Anterior cingulate cortex (tissue), 58 donors: ENCODE results near the gene MYL7.
A peak's percentile ranks its signal among the peaks of the same experiment; 100 is the strongest.
"Not testable (repeated sequence)": the region's sequence is repeated elsewhere in the genome, so short reads cannot be mapped to it uniquely, and the experiment has no call there.

Experiments used
- DNase-seq, 58 donors: peaks; one replicate each; lab custom pipeline; 2025; lab: John Stamatoyannopoulos, UW

Gene MYL7, protein sequence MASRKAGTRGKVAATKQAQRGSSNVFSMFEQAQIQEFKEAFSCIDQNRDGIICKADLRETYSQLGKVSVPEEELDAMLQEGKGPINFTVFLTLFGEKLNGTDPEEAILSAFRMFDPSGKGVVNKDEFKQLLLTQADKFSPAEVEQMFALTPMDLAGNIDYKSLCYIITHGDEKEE

DNA sequence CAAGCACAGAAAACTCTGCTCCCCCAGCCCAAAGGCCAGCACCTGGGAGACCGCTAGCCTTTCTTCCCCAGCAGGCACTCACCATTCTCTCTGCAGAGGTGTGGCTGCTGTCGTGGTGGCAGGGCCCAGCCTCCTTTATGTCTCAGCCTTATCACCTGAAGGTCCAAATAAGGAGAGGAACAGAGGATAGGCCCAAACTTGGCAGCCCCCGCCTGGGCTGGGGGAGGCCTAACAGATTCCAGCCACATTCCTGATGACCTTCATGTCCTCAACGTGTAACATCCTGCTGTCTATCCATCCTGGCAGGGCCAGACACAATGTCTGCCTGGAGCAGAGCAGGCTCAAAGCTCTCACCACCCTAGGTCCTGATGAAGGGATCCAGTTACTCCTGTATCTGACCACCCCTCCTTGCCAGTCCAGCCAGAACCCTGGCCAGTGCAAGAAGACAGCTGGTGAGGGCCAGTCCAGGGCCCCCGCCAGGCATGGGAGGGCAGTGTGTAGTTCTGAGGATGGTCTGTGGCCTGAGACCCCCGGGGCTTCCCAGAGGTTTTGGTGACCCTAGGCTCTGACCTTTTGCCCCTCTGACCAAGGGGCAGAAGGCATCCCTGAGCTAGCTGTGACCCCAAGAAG is at the start of gene MYL7:
Gene MYL7, minus strand, starts transcription at position 112 of the 630 bp plus-strand sequence. Its CDS starts 27 bp downstream, at position 85.
- DNase-seq, result no peak

DNA sequence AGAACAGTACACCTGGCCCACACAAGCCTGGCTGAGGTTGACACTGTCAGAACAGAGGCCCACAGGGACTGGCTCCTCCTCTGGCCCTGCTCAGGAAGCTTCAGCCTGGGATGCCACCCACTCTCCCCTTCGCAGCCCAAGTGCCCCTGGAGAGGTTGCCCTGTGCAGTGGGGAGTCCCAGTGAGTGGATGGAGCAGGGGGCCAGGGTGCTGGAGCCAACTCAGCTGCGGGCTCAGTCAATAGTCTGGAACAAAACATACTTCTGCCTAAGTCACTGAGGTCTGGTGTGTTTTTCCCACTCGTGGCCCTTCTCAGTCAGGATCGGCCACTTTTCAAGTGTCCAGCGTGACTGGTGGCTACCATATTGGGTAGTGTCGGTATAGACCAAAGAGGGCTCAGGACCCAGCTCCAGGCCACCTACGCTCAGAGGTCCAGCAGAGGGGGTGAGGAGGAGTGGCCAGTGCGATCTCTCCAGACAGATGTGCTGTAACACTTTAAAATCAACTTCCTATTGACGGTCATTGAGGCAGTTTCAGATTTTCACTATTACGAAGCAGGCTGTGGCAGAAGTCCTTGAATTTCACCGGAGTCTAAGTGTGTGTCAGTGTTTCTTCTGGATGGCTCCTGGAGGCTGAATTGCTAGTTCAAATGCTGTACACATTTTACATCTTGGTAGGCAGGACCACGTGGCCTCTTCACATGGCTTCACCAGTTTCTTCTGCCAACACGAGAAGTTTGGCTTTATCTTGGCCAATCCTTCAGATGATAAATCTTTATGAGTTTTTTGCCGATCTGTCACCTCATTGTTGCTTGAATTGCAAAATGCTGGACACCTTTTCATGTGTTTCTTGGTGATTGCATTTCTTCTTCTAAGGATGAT is 49.1 kb upstream of the MYL7 start:
- no peak for DNase-seq

DNA sequence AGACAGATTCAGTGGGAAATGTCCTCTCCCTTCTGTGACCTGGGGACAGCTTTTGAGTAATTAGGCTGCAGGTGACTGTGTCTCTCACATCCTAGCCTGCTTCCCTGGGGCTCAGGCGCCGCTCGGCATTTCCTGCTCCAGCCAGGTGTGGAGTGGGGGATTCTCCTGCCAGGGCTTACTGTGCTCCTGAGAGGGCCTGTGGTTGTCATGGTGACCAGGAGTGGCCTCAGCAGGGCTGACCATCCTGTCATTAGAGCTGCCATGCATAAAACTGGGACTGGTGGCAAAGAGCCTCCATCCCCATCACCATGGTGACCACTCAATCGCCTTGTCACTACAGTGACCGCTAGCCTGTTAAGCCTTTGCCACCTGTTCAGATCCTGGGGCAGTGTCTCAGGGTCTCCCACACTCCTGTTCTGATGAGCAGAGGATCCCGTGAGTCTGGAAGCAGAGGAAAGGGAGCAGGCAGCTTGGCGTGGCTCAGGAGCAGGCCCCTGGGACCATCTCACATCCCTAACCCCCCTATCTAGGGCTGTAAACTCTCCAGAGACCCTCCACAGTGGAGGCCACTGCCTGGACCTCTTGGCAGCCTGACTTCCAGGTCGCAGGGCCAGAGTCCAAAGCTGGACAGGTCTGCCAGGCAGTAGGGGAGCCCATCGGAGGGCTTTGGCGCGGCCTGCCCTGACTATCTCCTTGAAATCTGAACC is 48.3 kb upstream of the MYL7 start, which contains the start of gene GCK:
Gene GCK, minus strand, starts transcription at position 154 of the 707 bp plus-strand sequence. CDS start 486 bp downstream, outside the sequence.
- DNase-seq, result no peak

DNA sequence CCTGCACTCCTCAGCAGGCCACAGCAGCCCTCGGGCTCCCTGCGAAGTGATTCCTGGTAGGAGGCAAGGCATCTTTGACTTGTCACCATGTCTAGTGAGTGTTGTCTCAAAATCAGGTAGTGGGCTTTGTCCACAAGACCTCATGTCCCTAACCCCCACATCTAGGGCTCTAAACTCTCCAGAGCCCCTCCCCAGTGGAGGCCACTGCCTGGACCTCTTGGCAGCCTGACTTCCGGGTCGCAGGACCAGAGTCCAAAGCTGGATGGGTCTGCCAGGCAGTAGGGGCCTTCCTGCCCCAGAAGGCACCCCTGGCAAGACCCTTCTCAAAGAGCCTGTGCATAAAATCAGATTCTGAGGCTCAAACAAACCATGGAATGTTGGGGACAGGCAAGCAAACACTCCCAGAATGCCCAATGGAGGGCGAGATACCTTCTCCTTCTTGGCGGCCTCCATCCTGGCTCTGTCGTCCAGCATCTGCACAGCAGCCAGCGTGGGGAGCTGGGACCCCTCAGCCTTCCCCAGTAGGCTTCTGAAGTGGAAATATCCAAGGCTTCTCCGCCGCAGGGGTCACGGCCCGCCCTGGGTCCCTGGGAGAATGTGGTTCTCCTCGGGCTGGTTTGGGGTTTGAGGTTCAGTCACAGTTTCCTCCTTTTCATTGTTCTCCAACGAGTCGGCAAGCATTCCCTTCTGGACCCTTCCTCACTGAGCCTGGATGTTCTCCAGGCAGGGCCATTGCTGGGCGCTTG is 47.5 kb upstream of the MYL7 start:
- DNase-seq, result no peak

DNA sequence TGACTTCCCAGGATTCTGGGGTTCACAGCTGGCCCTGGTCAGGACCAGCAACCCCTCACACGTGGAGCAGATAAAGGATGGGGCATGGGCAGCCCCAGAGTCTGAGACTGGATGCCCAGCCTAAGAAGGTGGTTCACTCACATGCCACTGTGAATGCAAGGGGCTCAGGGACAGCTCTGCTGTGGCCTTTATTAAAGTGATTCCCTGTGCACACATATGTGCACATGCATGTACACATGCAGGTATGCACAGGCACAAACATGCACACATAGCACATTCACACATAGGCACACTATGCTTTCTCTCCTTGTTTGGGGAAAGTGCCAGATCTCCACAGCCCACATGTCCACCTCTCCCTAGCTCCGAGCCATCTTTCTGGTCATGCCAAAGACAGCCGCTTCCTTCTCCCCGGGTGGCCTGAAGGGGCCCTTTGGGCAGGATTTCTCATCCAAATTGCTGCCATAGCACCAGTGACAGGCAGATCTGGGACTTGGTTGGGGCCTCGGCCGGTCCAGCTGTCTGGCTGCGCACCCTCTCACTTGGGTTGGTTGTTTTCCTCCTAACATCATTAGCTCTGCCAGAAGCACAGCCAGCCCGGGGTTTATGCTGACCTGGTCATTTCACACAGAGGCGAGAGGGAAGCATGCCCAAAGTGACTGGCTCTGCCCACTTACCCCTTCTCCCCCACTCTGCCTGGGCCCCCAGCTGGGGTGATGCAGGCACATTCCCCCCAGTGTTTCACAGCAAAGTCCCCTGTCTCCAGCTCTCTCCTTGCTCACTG is 46.7 kb upstream of the MYL7 start:
- DNase-seq, result peak in 13 of 58 donors; percentile 7 to 38 (median 13)

DNA sequence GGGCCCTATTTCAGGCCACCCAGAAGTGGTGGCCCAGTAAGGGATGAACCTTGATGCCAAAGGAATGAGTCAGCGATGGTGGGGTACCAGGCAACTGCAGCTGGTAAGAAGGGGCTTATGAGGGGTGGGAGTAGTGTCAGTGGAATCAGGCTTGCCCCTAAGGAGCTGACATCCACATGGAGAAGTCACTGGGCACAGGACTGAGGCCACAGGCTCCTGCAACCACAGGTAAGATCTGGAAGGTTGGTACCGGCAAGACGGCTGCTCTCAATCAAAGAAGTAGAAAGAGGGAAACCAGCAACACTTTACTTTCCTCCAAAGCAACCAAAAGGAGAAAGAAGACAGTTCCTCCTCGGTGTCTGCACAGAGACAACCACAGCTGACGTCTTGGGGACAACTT is 45.6 kb upstream of the MYL7 start:
- no peak for DNase-seq

DNA sequence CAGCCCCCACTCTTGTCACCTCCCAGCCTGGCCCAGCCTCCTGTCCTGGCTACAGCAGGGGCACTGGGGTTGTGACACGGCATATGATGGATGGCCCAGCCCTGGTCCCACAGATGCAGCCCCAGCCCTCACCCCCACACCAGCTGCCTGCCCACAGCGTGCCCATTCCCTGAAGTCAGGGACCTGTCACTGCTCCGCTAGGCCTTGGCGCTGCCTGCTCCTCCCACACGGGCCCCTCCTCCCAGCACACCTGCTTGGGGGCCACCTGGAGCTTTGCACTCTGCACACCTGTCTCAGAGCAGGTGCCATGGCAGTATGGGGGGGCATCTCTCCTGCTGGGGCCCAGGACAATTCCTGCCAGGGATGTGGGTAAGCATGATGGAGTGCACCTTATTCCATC is 44.6 kb upstream of the MYL7 start:
- DNase-seq, result no peak

DNA sequence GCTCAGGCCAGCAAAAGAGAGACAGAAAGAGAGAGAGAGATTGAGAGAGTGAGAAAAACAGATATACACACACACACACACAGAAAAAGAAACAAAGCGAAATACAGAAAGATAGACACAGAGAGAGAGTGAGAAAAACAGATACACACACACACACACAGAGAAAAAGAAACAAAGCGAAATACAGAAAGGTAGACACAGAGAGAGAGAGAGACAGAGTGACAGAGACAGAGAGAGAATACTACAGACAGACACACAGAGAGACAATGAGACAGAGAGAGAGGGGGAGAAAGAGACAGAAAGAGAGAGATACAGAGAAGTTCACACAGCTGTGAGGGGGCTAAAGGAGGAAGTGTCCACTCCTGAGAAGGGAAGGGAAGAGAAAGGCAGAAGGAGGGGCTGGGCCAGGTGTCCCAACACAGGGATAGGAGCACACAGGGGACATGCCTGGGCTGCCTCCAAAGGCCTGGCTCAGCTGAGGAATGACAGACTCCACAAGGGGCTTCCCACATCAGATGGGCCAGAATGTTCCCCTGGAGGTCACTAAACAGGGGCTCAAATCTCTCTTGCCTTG is 43.8 kb upstream of the MYL7 start:
- DNase-seq, result no peak

DNA sequence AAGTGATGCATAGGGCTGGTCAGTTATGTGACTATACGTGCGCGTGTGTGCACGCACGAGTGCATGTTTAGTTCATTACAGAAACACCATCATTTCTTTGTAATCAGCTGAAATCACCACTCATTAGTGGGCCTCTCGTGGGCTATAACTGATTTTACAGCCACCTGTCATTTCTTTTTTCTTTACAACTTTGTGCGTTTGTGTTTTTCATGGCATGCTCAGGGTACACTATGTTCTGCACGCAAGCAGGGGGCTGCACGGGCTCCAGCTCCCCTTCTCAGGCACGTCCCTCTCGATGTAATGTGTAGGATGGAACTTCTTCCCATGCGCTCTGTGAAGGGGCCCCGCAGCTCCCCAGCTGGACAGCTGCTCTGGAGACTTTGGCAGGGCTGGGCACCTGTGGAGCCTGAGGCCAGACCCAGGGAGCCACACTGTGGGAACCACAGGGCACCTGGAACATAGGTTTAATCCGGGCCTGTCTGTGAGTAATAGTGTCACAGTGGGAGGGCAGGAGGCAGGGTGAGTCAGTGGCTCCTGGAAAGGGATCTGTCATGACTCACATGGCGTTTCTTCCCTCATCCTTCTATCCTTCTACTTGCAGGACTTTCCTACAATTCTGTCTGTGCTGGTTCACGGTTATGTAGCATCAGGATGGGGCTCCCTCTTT is 43.2 kb upstream of the MYL7 start:
- no peak for DNase-seq

DNA sequence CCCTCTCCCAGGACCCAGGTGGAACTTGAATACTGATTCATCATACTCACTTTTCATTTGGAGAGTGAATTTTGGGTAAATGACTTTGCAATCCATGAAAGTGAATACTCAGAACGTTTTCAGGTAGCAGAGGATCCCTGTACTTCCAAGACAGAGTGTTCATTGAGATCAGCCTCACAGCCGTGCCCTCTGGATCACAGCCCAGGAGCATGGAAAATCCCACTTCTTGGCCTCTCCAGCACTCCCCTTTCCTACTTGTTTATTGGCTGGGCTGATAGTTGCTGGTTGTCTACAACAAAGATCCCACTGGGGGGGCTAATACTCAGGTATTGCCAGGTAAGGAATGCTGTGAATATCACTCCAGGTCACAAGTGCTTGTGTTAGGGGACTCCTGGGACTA is 42.3 kb upstream of the MYL7 start:
- no peak for DNase-seq

DNA sequence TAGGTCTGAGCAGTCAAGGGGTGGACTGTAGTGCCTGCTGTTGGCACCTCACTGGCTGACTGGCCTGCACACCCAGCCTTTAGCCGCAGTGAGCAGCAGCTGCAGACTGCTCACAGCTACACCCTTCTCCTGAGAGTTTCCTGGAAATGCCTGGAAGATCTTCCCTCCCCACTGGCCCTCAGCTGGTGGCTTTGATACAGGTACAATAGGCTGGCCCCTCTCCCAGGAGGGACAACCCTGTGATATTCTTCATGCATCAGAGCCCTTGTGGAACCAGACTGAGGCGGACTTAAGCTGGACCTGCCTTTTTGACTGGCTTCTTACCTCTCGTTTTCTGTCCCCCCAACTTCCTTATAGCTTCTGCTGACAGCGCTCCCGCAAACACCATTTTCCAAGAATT is 41.7 kb upstream of the MYL7 start:
- DNase-seq, result no peak

DNA sequence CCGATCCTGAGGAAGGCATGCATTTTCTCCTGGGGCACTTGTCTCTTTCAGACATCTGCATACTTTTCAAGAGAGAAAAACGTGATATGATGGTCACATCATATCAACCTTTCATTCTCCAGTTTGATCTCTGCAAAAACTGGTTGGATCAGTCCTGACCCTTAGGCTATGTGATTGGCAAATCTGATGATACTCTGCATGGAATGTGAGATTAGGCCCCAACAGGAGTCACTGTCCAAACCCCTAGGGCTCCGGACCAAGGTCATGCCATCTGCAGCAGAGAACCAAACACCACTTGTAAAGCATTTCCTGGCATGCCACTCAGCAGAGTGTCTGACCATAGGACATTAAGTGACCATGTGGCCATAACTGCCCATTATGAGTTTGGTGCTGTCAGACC is 39.5 kb upstream of the MYL7 start:
- no peak for DNase-seq

DNA sequence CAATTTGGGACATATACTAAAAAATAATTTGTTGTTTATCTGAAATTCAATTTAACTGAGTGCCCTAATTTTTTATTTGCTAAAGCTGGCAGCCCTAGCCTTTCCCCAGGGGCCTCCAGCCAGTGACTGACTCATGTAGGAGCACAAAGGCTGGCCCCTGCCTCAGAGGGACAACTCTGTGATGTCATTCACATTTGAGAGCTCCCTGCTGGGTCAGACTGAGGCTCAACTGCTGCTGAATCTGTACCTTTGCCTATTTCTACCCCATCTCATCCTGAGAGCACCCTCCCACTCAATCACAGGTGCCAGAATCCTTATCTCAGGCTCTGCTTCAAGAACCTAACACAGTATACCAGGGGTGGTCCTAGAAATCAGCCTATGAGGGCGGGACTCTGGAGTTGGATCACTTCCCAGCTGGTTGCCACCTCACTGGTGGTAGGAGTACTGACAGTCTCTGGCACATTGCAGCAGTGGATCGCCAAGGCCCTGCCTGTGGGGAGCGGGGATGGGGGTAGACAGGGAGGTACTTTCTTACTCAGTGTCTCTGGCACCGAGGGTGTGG is 36.5 kb upstream of the MYL7 start:
- DNase-seq, result peak in 33 of 58 donors; percentile 10 to 81 (median 37)

DNA sequence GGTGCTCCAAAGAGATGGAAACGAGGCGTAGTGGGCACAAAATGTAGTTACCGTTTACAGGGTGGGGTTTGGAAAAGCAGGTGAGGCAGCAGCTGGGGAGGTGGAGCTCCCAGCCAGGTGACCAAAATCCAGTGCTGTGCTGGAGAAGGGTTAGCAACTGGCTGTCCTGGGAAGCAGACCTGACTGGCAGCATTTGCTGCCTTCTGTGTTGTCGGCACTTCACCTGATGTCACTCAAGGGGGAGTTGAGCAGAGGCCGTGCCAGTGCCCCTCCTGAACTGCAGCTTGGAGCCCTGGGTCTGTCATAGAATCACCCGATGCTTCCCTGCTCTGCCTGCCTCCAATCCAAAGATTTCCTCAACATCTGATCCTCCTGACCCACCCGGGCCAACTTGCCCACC is 35.4 kb upstream of the MYL7 start:
- DNase-seq, result no peak

DNA sequence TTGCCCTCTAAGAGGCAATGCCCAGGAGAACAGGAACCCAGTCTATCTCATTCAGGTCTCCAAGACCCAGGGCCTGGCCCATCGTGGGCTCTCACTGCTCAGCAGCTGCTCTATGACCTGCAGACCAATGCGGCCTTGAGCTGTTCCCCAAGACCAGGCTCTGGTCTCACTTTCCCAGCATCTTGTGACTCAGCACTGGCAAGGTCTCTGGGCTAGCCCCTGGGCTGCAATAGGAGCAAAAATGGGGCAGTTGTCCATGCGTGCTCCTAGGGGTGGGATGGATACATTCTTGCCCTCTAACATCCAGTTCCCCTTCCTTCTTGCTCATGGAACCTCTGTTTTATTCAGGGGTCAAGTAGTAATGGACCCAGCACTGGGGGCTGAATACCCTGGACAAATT is 34.6 kb upstream of the MYL7 start:
- DNase-seq, result no peak

DNA sequence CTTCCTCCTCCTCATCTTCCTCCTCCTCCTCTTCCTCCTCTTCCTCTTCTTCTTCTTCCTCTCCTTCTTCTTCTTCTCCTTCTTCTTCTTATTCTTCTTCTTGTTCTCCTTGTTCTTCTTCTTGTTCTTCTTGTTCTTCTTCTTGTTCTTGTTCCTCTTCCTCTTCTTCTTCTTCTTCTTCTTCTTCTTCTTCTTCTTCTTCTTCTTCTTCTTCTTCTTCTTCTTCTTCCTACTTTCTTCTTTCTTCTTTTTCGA is 33.5 kb upstream of the MYL7 start:
- DNase-seq, result not testable (repeated sequence)

DNA sequence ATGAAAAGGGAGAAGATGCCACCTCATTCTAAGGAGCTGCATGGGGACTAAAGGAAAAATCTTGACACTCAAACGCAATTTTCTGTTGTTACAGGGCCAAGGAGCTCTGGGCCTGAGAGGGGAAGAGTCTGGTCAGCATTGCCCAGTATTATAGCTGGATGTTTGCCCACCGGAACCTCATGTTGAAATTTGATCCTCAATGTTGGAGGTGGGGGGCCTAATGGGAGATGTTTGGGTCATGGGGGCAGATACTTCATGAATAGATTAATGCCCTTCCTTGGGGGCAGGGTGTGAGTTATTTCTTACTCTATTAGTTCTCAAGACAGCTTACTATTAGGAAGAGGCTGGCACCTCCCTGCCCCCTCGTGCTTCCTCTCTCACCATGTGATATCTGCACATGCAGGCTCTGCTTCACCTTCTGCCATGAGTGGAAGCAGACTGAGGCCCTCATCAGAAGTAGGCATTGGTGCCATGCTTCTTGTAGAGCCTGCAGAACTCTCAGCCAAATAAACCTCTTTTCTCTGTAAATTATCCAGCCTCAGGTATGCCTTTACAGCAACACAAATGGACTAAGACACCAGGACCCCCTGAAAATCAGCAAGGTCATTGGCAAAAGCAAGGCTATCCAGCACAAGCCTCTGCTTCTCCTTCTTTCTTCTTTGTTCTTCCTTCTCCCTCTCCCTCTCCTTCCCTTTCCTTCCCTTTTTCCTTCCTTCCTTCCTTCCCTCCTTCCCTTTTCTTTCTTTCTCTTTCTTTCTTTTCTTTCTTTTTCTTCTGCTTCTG is 33.0 kb upstream of the MYL7 start:
- no peak for DNase-seq
